GM19351 (cell line): Measurements from ENCODE around the gene PTGS2.
"Not testable (repeated sequence)": the region's sequence is repeated elsewhere in the genome, so short reads cannot be mapped to it uniquely, and the experiment has no call there.

Experiments used
- ATAC-seq: cut with Tn5 transposase; IDR thresholded peaks from one replicate; pipeline ENCODE4 v1.9.1; 2021; ENCODE audit warnings: mild to moderate bottlenecking, moderate library complexity; ENCODE audit not compliant: unreplicated experiment

The PTGS2 gene

DNA sequence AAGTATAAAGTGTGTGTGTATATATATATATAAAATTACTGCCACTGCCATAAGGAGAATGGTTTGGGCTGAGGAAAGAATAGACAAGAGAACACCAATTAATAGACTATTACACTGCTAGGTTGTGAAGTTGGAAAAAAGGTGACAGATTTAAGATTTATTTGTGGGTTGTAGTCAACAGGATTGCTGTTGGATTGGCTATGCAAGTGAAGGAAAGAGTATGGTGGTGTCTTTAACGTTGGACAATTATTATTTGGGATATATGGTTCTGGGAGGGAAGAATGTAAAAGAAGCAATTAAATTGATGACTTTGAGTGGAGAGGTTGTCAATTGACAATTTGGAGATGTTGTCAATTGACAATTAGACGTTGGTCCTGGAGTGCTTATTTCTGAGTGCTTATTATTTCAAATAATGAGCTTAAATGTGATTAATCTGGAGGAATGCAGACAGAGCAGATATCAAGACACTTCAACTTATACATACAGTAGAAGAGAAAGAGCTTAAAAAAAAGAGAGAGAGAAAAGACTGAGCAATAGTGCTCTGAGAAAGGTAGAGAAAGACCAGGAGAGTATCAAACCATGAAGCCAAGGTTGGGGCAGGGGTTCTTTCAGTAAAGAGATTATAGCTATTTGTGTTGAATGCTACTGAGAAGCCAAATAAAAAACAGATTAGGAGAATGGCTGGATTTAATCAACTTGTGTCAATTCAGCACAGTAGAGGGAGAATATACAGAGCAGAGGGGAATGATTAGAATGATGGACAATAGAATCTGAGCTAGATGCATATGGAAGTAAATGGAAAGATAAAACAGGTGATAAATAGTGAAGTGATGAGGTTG, 9.7 kb downstream of the PTGS2 start:
- ATAC-seq, result no peak

- not testable (repeated sequence) for ATAC-seq
Observed at GRCh38 chr1:186669784-186670183, 10.4 kb downstream of the PTGS2 start.

DNA sequence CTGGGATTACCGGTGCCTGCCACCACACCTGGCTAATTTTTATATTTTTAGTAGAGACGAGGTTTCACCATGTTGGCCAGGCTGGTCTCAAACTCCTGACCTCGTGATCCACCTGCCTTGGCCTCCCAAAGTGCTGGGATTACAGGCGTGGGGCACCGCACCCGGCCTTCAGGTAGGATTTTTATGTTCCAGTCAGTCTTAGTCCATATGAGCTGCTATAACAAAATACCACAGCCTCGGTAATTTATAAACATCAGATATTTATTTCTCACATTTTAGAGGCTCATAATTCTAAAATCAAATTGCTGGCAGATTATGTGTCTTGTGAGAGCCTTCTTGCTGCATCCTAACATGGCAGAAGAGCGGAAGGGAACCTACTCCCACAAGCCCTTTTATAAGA, 16.0 kb downstream of the PTGS2 start:
- ATAC-seq, result not testable (repeated sequence)

- no peak for ATAC-seq
Observed at GRCh38 chr1:186662752-186663151, 17.5 kb downstream of the PTGS2 start.

- no peak for ATAC-seq
Observed at GRCh38 chr1:186659890-186660341, 20.3 kb downstream of the PTGS2 start.

- no peak for ATAC-seq
Observed at GRCh38 chr1:186658999-186659398, 21.2 kb downstream of the PTGS2 start.

DNA sequence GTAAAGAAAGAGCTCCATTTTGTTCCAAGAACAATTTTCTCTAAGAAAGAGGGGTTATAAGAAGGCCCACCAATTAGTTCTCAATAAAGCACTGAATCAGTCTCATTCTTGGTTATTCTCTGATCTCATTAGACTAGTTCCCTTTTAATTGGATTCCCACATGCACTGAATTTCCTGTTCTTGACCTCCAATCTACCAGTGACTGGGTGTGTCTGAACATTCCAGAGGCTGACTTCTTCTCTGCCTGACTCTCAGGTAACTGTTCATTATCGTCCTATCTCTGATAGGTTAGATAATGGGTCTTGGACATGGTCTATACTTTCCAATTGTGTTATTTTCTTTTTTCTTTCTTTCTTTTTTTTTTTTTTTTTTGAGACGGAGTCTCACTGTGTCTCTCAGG, 22.7 kb downstream of the PTGS2 start:
- ATAC-seq, result no peak

DNA sequence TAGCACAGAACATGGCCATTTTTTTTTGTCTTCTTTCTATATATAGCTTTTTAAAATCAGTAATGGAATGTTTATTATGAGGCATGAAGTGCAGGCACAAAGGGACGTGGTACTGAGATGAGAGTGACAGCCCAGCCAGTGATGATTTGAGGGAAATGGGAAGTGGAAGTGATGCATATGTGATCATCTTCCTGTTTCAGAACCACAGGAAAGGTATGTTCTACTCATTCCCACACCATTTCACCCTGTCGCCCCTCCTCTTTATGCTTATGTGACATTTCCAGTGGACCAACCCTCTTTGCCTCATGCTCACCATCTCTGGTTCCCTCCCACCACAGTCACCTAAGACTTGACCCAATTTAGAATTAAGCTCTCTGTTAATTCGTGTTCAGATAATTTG, 24.3 kb downstream of the PTGS2 start:
- no peak for ATAC-seq

- ATAC-seq, result no peak
Observed at GRCh38 chr1:186654741-186655140, 25.5 kb downstream of the PTGS2 start.

DNA sequence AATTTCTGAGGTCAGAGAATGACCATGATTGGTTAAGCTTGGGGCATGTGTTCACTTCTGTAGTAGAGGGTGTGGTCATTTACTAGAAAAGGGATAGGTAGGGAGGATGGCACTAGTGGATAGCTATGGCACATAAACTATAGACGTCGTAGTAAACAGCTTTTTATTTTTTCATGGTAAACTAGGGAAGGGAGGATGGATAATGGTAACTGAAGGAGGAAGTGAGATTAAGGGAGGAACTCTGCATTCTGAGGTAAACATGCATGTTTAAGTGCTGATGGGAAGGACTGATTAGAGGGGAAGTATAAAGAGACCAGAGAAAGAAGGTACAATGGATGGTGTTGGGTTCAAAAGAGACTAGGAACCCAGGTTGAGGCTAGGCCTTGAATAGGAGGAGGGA, 26.9 kb downstream of the PTGS2 start:
- ATAC-seq, result no peak

DNA sequence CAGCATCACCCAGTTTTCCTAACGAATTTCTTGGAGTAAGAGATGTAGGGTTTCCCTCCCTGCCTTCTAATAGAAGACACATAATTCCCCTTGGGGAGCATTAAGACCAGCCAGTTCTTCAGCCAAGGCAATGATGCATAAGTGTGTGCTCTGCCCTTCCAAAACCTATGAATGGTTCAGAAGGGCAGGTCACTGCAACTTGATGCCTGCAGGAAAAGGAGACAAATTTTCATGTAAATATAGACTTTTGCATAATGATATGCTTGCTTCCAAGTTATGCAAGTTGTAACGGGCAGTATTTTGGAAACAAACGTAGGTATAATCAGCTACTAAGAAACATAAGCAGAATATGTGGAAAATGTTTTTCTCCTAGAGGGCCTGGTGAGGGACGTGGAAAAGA, 31.6 kb downstream of the PTGS2 start:
- ATAC-seq, result no peak

- not testable (repeated sequence) for ATAC-seq
Observed at GRCh38 chr1:186647985-186648384, 32.2 kb downstream of the PTGS2 start.

DNA sequence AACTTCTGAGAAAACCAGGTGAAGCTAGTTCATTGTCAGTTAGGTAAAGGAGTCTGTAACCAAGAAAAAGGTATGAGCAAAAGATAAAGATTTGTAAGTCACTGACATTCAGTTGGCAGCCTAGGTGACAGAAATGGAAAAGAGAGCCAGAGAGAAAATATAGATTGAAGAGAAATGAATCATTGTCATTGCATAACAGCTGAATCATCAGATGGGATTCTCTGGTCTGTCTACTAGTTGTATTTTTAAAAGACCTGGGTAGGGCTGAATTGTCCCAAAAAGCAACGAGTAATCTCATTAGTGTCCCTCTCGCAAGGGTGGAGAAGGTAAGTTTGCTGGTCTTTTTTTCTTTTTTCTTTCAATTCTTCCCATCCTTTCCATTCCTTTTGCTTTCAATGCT, 36.6 kb downstream of the PTGS2 start:
- ATAC-seq, result no peak

GRCh38 chr1:186637567-186637966, 42.7 kb downstream of the PTGS2 start:
- ATAC-seq, result not testable (repeated sequence)

GRCh38 chr1:186636786-186637185, 43.4 kb downstream of the PTGS2 start:
- ATAC-seq, result no peak

GRCh38 chr1:186634511-186634910, 45.7 kb downstream of the PTGS2 start:
- ATAC-seq, result no peak

DNA sequence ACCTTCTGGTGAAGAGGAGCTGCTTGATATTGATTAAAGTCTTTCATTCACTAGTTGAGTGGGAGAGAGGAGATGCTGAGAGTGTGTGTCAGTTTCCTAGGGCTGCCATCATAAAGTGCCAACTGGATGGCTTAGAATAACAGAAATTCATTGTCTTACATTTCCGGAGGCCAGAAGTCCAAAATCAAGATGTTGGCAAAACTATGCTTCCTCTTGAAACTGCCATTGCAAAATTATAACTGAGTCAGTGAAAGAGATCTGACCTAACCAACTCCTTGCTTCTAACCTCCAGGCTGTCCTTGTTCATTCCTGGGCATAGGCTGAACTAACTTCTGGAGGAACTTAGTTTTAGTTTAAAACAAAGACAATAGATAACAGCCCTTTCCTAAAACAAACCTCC, 47.1 kb downstream of the PTGS2 start:
- no peak for ATAC-seq

- ATAC-seq, result no peak
Observed at GRCh38 chr1:186629341-186629740, 50.9 kb downstream of the PTGS2 start.

DNA sequence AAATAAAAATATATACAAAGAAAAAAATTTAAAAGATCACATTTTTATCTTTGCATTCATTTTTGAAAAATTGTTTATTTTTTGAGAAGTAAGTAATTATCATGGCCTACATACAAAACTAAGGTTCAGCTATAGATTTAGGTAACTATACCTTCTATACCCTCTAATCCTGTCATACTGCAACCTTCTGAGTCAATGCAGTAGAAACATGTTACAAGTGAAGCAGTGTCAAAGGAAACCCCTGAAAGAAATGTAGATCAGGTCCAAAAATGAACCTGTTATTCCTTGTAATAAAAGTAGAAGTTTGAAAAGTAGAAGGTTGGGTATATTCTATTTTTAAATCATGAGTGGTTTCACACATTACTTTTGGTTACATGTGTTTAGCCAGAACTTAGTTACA, 51.3 kb downstream of the PTGS2 start:
- ATAC-seq, result peak; percentile 78

DNA sequence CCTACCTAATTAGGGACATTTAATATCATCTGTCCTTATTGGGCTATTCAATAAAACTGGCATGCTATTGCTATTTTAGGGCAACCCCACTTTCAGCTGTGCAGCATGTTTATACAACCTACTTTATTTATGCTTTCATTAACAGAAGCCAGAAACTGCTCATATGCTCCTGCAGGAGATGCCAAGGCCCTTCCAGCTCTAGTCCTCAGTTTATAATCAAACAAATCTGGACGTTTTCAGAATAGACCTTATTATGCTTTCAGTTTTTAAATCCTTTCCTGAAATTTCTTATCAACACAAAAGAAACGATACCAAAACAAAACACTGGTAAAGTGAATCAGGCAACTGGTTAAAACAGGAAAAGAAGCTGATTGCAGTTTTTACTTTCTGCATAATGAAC, 53.2 kb downstream of the PTGS2 start:
- no peak for ATAC-seq

DNA sequence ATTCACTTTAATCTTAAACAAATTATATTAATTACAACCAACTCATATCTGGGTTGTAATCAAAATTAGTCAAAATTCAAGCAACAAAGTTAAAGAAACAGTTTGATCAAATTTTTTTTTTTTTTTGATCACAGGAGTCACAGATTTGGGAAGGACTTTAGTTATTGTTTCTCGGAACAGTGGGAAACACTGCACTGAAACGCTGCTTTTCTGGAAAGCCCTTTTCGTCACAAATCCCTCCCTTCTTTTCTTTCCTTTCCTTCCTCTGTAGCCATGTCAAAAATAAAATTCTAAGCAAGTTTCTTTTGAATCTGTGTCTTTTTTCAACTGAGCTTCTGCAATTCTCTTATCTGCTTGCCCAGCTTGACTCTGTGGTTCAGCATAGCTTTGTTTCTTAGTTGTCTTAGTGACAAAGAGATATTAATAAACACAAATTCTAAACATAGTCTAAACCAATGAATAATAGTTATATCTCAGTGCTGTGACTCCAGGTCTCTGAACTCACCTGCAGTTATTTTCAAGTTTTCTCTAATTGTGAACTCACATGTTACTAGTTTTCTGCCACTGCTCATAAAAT, 53.8 kb downstream of the PTGS2 start:
- ATAC-seq, result peak; percentile 46

- no peak for ATAC-seq
Observed at GRCh38 chr1:186623551-186623950, 56.7 kb downstream of the PTGS2 start.
